ACHN (cell line): Measurements from ENCODE around the gene NUP205.
"Not testable (repeated sequence)": the region's sequence is repeated elsewhere in the genome, so short reads cannot be mapped to it uniquely, and the experiment has no call there.

Source experiments
- DNase-seq: peaks from one replicate; pipeline ENCODE4 v3.0.0-alpha.2; 2015
- in situ Hi-C: cut with HindIII; loops from 2 replicates; pipeline ENCODE4 v1.10.0; 2017; ENCODE audit warnings: low sequenced_read_pairs, low pct_ligation_motif_present, low pct_unique_long_range_greater_than_20kb

NUP205 gene

DNA sequence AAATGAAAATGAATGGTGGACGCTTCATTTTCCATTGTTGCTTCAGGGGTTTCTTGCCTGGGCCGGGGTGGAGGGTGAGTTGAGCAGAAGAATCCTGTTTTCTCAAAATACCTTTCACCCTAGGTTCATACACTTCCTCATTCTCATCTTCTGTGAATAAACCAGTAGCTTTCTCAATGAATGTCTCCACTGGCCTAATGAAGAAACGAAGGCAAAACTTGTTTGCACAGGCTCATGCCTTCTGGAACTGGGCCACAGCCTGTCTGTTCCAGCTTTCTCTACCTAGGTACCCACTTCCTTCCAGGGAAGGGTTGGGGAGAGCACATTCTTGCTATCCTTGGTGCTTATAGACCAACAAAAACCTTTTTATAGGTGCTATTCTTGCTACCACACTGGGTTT, 125.9 kb downstream of the NUP205 start:
- in situ Hi-C loops, result no loop called here
- no peak for DNase-seq

DNA sequence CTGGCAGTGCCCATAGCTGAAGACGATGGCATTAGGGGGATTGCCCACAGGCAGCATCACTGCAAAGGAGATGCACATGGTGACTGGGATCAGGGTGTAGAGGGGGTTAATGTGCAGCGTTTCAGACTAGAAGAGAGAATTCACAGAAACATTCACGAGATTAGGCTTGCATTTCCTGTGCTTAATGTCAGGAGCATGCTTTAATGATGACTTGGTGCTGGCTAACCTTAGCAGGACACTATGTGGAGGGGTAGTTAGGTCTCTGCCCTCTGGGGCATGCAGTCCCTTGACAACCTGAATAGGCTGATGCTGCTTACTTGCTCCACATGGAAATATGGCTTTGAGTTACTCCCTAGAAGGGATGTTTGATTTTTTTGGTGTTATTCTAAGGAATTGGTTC, 126.4 kb downstream of the NUP205 start:
- DNase-seq, result peak; percentile 55

DNA sequence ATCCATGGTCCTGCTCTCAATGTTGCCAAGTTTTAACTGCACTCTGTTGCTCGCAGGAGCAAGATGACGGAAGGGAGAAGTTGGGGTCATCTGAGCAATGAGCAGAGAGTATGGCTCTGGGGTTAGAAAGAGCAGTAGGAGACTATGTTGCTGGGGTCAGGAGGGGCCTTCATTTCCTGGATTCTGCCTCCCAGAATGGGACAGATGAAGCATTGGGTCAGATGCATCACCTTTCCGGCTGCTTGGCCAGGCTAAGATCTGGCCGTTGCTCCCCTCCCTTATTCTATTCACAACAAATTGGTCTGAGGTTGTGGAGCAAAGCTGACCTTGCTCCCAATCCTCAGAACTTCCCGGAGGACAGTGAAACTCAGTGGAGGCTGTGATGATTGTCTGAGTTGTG, 127.0 kb downstream of the NUP205 start:
- in situ Hi-C loops, result no loop called here

More for the DNA sequence above, 126.4 kb downstream of the NUP205 start:
- in situ Hi-C loops, result no loop called here

DNA sequence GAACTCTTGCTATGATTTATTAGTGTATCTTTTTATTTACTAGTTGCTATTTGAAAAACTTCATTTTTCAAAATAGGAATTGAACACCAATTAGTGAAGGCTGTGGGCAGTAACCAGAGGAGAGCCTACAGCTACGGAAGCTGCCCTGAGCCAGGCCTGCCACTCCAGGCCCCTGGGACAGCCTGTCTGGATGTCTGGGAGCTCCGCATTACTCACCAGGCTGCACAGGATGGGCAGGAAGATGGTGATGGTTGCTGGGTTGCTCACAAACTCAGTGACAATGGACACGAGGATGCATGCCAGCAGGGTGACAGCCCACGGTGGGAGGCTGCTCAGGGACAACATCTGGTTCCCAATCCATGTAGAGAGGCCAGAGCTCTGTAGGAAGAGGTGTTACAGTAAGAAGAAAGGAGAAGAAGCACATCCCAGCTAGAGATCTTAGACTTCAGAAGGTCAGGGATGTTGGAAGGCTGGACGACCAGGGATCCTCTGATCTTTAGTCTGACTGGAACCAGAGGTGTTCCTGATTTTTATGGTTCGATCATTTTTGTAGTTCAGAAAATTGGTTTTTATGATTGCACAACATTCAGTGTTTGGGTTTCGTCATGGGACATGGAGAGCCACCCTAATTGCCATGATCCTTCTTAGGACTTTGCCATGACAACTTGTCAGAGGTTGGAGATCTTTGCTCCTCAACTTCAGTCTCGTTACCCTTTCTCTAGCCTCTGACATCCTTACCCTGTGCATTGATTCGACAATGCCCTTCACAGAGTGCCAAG, 127.8 kb downstream of the NUP205 start:
- DNase-seq, result no peak

More for the DNA sequence above, 127.0 kb downstream of the NUP205 start:
- DNase-seq, result no peak

DNA sequence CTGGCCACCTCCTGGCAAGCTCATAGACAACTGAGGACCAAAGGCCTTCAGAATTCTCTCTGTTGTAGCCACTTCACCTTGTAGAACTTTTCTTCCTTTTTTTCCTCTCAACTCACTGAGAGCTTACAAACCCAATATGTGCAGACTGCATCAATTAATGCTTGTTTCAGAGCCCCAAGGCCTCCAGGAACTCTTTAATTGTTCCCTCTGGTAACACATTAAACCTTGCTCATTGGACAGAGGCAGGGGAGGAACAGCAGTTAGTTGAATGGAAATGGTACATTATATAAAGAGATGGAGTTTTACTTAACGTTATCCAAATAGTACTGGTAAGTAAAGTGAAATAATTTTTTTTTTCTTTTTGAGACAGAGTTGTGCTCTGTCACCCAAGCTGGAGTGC, 129.7 kb downstream of the NUP205 start:
- in situ Hi-C loops, result no loop called here
- DNase-seq, result no peak

More for the DNA sequence above, 127.8 kb downstream of the NUP205 start:
- in situ Hi-C loops, result no loop called here

DNA sequence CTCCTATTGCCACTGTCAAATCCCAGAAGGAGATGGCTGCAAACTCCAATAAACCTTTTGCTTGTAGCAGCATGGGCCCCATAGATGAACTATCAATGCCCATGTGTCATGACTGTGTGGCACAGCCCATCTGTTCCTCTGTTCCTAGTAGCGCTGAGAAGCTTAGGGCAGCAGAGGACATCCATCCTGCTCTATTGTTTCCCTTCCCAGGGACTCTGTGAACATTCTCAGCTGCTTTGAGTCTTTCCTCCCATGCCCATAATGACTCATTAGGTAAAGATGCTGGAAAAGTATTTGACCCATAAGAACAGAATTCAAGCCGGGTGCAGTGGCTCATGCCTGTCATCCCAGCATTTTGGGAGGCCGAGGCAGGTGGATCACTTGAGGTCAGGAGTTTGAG, 132.8 kb downstream of the NUP205 start:
- DNase-seq, result peak; percentile 39
- in situ Hi-C loops, result no loop called here

DNA sequence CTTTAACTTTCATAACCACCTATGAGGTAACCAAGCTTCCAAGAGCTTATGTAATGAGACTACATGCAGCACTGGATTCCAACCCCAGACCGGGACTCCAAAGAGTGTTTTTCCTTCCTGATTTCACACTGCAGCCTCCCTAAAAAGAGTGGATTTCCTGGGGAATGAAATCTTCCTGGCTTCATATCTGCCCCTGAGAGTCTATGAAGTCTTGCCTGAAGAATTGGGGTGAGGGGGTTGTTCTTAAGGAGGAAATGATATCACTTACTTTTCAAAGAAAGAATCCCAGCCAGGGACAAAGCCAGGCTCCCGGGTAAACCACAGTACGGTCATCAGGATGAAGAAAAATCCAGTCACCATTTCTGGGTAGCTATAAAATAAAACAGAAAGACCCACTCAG, 134.3 kb downstream of the NUP205 start:
- in situ Hi-C loops, result no loop called here
- DNase-seq, result no peak

DNA sequence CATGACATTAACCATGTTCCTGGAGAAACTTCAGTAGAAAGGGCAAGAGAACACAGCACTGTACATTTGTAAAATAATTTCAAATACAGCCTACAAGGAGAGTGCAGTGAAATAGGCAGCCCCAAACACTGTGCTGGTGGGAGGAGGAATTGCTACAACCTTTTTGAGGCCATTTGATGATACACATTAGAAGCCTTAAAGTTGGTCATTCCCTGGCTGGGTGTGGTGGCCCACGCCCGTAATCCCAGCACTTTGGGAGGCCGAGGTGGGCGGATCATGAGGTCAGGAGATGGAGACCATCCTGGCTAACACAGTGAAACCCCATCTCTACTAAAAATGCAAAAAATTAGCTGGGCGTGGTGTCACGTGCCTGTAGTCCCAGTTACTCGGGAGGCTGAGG, 134.9 kb downstream of the NUP205 start:
- DNase-seq, in situ Hi-C loops: not testable (repeated sequence)

DNA sequence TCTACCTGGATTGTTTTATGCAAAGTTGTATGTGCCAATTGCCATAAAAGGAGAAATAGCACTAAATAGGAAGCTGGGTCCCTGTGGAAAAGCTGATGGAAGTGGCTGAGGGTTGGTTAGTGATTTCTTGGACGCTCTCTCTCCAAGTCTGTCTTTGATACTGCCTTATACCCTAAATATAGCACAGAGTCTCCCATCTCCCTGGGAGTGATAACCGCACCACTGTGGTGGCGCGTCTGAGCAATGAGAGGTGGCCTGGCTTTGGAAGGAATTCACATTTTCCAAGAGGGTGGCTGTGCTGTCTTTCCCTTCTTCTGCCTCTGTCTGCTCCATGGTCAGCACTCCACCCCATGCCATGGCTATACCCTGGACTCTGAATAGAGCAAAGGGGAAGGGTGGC, 135.8 kb downstream of the NUP205 start:
- in situ Hi-C loops, result no loop called here
- no peak for DNase-seq

DNA sequence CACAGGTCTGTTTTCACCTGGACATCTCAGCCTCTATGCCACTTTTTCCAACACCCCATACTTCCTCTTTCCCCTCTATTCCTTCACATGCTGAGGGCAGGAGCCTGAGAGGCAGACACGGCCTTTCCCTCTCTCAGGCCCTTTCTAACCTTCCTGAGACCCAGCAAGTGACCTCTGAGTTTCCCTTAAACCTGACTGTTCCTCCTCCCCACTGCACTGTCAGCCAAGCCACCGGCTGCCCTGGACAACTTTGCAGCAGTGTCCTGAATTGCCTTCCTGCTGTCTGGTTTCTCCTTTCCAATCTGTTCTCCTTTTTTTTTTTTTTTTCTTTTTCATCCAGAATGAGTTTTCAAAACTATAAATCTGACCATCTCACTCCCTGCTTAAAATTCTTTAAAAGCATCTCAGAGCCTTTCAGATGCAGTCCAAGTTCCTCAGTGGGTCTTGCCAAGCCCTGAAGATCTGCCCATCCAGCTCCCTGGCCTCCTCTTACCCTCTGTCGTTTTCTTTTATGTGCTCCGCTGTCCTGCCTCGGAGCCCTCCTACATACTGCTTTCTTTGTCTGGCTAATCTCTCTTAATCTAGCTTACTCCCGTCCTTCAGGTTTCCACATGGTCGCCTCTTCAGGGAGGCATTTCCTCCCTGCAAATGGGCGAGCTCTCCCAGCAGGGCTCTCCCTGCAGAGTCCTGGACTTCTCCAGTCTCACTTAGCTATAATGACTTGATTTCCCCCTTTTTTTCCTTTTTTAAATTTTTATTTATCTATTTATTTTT, 139.7 kb downstream of the NUP205 start:
- in situ Hi-C loops, result no loop called here
- DNase-seq, result no peak
